NCI-H82 treated with DMSO at 0.1 percent for 48 hours (cell line): ENCODE data around the gene ARHGAP5.
A peak's percentile ranks its signal among the peaks of the same experiment; 100 is the strongest.

Experiments used
- DNase-seq: peaks from one replicate; lab custom pipeline; 2025; ENCODE audit not compliant: unreplicated experiment; lab: John Stamatoyannopoulos, UW

ARHGAP5 gene, protein sequence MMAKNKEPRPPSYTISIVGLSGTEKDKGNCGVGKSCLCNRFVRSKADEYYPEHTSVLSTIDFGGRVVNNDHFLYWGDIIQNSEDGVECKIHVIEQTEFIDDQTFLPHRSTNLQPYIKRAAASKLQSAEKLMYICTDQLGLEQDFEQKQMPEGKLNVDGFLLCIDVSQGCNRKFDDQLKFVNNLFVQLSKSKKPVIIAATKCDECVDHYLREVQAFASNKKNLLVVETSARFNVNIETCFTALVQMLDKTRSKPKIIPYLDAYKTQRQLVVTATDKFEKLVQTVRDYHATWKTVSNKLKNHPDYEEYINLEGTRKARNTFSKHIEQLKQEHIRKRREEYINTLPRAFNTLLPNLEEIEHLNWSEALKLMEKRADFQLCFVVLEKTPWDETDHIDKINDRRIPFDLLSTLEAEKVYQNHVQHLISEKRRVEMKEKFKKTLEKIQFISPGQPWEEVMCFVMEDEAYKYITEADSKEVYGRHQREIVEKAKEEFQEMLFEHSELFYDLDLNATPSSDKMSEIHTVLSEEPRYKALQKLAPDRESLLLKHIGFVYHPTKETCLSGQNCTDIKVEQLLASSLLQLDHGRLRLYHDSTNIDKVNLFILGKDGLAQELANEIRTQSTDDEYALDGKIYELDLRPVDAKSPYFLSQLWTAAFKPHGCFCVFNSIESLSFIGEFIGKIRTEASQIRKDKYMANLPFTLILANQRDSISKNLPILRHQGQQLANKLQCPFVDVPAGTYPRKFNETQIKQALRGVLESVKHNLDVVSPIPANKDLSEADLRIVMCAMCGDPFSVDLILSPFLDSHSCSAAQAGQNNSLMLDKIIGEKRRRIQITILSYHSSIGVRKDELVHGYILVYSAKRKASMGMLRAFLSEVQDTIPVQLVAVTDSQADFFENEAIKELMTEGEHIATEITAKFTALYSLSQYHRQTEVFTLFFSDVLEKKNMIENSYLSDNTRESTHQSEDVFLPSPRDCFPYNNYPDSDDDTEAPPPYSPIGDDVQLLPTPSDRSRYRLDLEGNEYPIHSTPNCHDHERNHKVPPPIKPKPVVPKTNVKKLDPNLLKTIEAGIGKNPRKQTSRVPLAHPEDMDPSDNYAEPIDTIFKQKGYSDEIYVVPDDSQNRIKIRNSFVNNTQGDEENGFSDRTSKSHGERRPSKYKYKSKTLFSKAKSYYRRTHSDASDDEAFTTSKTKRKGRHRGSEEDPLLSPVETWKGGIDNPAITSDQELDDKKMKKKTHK (N-terminal part only)

DNA sequence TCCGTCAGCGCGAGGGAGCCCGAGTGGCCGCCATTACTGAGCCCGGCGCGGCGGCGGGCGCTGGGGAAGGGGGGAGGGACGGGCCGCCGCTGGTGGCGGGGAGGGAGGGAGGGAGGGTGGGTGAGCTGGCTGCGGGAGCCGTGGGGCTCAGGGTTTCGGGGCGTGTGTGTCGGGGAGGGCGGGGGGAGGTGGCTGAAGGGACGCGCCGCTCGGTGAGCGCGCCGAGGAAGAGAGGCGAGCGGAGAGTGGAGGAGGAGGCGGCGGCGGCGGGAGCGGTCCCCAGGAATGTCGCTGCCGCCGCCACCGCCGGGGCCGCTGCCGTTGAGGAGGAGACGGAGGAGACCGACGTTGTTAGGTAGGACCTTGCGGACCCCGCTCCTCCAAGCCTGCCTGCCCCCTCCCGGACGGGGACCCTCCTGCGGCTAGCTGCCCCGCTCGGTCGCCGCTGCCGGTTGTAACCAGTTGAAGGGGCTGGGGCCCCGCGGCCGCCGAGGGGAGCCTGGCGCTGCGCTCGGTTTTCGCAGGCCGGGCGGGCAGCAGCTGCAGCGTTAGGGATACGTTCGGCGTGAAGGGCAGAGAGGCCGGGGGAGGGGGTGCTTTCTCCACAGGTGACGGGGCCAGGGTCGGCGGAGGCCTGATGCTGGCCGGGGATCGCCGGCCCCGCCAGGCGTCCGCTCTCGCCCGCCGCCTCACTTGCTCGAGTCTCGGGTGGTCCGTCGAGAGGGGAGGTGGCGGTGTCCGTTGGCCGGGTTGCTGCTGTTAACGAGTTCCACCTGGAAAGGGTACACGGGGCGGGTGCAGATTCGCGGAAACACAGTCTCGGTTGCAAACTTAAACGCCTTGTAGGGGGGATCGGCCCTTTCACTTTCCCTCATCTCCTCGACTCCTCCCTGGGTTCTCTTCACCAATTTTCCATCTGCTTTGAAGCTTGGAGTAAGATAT is at the start of gene ARHGAP5:
Gene ARHGAP5 (plus strand): TSS at position 224 of the 942 bp plus-strand sequence. CDS start 13,366 bp downstream, outside the sequence.
- no peak for DNase-seq

DNA sequence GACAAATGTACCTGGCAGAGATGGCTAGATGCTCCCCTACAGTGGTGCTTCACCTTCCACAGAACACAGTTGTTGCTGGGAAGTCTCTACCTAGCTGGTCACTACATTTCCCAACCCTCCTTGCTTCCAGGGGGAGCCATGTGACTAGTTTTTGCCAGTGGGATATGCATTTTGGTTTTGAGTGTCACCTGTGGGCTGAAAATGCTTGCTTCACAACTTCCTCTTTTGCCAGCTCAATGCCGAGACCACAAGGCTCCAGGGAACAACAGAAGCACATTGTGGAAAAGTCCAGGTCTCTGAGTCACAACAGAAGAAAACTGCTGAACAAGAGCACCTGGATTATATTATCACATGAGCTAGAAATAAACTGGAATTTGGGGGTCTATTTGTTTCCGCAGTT is 48.5 kb upstream of the ARHGAP5 start:
- no peak for DNase-seq

DNA sequence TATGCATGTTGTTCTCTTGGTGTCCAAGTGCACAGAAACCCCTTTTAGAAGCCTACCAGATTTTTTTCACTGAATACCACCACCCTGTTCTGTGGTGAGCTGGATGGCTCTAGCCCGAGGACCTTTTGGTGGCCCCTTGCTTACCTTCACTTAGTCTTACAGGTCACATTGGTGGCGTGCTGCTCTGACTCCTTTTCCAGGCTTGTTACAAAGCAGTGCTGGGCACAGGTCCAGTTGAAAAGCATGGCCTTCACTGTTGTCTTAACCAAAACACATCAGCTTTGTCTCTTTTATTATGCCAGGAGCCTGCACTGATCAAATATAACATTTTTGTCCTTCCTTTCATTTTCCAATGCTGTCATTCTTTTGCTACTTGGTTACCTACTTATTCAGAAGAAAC is 43.6 kb upstream of the ARHGAP5 start:
- no peak for DNase-seq

DNA sequence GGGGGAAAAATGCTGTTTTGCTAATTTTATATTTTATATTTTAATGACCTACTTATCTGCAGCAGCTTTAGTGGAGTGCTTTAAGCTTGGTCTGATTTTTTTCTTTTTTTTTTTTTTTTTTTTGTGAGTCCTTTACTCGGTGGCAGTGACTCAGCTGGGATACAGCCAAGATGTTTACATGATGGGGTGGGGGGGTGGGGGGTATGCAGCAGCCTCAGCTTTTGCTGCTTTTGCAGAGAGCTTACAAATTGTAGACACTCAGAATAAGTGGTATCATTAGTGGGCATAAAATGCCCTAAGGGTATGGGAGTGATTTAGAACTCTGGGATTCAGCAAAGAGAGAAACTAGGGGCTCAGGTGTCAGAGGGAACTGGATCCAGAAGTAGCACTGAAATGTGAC is 38.2 kb upstream of the ARHGAP5 start:
- DNase-seq, result no peak

DNA sequence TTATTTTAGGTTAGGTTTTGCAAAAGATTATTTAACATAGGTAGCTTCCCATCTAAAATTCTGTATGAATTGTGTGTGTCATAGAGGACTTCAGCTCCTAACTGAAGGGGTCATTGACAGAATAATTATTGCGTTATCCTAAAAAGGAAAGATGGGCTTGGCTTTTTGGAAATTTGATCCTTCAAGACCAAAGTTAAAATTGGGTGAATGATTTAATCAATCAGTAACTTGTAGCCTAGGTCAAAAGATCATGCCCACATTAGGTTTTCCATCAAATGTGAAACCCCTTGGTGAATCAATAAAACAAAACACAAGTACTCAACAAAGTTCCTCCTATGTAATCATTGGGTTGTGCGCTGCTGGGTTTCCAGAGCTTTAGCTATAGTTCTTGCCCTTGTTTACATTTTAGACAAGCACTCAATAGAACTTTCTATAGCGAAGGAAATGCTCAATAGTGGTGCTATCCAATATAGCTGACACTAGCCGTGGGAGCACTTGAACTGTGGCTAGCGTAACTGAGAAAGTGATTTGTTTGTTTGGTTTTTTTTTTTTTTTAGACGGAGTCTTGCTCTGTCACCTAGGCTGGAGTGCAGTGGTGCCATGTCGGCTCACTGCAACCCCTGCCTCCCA is 37.6 kb upstream of the ARHGAP5 start:
- DNase-seq, result no peak

DNA sequence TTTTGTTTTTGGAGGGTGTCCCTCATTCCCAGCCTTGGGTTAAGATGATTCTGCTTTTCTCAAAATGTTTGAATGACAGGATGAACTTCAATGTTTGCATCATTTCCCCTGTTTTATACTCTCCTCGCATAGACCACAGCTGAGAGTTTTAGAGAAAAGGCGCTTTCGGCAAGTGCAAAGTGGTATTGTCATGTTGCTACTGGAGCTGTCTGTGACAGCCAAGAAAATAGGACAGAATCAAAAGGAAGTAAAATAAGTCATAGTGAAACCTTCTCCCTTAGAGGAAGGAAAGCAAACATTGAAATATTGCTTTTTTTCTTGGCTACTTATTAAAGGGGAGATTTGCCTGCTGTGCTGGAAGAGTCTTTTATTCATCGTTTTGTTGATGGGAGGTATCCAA is 33.5 kb upstream of the ARHGAP5 start:
- no peak for DNase-seq

DNA sequence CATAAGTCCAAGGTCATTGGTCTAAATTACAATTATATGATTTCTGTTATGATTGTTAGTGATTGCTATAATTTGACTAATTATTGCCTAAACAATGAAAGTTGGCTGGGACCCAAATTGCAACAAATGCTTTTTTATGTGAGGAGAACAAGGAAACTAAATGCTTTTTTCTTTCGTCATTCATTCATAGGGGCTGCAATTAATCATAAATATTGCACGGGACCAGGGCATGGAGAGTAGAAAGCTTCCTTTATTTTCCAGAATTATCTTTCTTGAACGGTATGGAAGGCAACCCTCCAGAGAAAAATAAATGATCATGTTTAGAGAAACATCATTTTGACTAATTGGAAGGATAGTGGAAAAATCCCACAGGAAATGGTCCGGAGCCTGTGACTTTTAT is 32.6 kb upstream of the ARHGAP5 start:
- no peak for DNase-seq

DNA sequence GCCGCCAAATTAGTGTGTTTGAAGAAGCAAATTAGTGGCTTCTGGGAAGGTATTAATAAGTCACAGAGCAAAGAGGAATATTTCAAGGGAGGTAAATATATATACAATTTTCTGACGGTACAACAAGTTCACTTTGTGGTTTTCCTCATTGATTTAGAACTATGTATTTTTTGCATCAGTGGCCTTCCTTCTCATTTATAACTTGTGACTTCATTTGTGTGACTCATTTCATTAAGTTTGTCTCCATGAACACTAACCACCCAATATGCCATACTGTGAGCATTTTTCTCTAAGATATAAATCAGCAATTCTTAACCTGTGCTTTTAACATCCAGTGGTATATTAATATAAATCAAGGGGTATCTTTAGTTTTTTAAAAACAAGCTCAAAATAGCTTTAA is 29.3 kb upstream of the ARHGAP5 start:
- no peak for DNase-seq

DNA sequence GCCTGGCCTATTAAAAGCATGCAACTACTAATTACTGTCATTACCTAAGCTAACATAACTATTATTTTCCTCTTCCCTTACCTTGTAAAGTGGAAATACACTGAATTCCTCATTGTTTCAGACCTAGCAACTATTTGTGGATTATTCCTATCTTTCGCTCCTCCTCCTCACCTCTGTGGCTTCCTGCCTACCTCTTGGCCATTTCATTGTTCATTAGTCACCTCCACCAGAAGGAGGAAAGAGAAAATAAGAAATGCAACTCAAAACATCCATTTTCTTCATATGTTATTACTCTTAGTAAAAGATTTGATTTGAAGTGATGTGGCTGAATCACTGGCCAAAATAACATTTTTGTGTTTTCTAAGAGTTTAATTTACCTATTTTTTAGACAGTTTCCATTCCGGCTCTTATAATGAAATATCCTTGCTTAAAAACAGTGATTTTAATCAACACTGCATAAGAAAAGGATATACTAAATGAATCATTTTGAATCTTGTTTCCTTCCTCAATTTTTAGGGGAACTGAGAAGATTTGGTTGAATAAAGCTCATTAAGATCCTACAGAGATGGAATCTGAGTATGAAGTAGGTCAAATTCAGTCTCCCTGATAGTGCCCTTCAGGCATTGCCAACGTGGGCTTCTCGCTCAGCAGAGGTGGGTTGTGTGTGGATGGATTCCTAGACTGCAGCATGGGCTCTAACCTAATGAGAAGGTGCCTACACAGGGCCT is 27.6 kb upstream of the ARHGAP5 start:
- no peak for DNase-seq

DNA sequence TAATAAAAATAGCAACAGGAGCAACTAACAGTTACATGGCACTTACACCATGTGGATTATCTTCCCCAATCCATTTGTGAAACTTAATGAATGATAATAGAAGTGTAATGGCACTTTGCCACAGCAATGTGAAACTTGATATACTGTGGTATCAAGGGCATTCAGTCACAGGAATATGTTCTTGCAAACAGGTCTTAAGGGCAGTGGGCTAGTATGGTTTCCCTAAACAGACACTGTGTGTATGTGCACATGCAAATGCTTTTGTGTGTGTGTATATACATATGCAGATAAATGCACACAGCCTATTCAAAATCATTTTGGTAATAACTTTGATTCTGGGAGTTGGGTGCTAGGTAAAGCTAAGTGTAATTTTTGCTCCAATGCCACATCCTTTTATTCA is 26.2 kb upstream of the ARHGAP5 start:
- no peak for DNase-seq

DNA sequence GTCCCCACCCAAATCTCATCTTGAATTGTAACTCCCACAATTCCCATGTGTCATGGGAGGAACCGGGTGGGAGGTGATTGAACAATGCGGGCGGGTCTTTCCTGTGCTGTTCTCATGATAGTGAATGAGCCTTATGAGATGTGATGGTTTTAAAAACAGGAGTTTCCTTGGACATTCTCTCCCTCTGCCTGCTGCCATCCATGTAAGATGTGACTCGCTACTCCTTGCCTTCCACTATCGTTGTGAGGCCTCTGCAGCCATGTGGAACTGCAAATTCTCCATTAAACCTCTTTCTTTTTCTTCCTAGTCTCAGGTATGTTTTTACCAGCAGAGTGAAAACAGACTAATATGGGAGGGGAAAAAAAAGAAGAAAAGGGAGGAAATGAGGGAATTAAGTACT is 22.6 kb upstream of the ARHGAP5 start:
- DNase-seq, result no peak

DNA sequence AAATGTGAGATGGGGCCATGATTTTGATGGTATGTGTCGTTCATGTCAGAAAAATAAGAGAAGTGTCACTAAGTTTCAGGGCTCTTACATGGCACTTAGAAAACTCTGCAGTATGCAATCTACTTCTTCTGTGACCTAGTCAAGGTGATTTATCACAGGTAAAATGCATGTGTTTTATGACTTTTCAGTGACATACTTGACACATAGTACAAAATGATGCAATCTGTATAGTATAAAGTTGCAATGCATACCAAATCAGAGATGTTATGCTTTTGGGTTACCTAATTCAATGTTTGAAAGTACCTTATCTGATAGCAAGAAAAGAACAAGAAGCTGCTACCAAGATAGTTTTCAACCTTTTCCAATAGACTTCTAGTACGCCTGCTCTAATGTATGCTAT is 21.9 kb upstream of the ARHGAP5 start:
- no peak for DNase-seq

DNA sequence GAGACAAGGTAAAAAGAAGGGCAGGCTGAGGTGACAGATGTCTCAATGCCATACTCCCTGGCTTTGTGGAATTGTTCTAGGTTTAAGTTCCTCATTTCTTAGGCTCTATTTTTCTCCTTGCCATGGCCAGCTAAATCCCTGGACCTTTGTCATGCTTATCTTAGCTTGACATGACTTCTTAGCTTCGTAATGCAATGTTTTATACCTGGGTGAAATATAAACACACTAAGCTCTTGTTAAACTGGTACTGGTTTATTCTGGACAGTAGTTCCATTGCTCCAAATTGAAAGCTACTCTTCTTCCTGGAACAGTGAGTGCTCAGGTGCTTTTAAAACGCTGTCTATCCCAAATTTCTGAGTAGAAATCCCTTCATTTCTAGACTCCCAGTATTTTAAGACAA is 17.4 kb upstream of the ARHGAP5 start:
- DNase-seq, result no peak

DNA sequence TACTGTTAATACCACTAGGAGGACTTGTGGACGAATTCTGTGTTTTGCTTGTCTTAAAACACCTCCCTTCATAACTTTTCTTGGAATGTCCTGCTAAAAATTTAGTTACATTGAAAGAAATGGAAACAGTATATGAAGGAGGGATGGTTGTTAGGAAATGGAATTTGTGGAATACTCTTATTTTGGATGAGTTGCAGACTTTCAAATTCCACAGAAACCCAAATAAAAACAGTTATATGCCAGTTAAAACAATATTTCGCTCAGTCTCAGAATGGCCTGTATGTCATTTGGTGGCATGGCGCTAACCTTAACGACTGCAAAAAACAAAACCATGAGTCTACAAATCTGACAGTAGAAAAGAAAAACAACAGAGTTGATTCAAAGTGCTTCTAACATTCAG is 12.2 kb upstream of the ARHGAP5 start:
- DNase-seq, result no peak

DNA sequence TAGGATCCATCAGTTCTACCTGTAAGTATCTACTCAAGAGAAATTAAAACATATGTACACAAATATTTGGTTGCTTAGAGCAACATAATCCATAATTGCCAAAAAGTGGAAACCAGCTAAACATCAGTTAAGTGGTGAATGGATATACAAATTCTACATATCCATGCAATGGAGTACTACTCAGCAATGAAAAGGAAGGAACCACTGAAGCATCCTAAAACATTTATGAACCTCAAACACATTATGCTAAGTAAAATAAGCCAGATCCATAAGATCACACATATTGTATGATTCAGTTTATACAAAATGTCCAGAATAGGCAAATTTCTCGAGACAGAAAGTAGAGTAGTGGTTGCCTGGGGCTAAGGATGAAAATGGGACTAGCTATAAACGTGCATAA is 8.4 kb upstream of the ARHGAP5 start:
- no peak for DNase-seq

DNA sequence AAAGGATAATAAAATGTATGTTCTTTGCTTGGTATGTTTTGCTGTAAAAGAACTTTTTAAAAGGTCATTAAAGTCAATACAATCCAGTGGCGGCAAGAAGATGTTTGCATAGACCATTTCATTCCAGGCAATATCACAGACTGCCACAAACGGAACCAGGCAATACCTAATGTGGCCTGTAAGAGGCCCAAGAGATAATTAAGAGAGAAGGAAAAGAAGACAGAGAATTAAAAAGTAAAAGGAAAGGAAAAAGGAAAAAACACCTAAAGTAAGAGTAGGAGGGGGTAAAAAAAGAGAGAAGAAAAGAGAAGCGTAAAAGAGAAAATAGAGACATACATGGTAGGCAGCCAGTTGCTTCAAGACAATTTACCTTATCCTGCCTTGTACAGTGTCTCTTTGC is 6.8 kb upstream of the ARHGAP5 start:
- DNase-seq, result no peak

DNA sequence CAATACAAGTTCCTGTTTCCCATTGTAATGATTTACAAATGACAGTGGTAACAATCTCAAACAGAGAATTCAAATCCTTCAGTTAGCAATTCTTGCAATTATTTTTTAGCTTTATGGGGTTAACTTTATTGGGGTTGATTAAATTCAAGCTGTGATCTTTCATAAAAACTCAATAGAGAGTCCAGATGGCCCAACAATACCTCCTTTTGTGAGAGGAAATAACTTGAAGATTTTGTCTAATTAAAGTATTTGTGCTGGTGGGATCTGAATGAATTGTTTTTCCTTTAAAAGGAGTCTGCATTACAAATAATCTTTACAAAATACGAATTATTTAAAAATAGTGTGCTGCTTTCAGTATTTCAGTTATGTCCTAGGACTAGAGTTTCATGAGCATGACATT is 4.4 kb upstream of the ARHGAP5 start:
- DNase-seq, result no peak

DNA sequence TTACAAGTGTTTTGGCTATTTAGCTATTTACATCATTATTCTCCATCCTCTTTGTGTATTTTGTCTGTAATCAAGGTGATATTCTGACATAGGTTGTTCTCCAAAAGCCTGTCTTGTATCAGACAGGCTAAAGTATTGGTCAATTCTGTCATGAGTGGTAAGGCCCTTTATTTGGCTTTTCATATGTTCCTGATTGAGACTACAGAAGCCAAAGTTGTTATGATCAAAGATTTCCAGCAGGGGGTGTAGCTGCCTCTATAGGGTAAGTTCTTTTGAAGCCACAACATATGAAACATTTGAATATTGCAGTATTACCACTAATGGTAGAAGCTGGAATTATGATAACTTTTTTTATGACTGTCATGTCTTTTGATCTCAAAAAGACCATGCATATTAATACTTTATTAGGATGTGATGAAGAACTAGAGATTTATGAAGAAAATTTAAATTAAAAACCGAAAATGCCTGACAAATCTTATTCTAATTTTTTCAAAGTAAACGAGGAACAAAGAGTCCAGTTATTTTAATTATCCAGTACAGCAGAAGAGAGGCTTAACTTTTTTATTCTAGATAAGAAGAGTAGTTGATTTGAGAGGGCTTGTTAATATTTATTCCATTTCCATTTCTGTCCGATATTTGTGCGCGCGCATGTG is 3.4 kb upstream of the ARHGAP5 start:
- DNase-seq, result peak; percentile 69
